ENCODE results near the gene BAZ1A.
A peak's percentile ranks its signal among the peaks of the same experiment; 100 is the strongest.

BAZ1A gene, protein sequence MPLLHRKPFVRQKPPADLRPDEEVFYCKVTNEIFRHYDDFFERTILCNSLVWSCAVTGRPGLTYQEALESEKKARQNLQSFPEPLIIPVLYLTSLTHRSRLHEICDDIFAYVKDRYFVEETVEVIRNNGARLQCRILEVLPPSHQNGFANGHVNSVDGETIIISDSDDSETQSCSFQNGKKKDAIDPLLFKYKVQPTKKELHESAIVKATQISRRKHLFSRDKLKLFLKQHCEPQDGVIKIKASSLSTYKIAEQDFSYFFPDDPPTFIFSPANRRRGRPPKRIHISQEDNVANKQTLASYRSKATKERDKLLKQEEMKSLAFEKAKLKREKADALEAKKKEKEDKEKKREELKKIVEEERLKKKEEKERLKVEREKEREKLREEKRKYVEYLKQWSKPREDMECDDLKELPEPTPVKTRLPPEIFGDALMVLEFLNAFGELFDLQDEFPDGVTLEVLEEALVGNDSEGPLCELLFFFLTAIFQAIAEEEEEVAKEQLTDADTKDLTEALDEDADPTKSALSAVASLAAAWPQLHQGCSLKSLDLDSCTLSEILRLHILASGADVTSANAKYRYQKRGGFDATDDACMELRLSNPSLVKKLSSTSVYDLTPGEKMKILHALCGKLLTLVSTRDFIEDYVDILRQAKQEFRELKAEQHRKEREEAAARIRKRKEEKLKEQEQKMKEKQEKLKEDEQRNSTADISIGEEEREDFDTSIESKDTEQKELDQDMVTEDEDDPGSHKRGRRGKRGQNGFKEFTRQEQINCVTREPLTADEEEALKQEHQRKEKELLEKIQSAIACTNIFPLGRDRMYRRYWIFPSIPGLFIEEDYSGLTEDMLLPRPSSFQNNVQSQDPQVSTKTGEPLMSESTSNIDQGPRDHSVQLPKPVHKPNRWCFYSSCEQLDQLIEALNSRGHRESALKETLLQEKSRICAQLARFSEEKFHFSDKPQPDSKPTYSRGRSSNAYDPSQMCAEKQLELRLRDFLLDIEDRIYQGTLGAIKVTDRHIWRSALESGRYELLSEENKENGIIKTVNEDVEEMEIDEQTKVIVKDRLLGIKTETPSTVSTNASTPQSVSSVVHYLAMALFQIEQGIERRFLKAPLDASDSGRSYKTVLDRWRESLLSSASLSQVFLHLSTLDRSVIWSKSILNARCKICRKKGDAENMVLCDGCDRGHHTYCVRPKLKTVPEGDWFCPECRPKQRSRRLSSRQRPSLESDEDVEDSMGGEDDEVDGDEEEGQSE (N-terminal part only)
- total RNA-seq: 165 reads per million, percentile 90 among the genes with 10 or more reads in this experiment

DNA sequence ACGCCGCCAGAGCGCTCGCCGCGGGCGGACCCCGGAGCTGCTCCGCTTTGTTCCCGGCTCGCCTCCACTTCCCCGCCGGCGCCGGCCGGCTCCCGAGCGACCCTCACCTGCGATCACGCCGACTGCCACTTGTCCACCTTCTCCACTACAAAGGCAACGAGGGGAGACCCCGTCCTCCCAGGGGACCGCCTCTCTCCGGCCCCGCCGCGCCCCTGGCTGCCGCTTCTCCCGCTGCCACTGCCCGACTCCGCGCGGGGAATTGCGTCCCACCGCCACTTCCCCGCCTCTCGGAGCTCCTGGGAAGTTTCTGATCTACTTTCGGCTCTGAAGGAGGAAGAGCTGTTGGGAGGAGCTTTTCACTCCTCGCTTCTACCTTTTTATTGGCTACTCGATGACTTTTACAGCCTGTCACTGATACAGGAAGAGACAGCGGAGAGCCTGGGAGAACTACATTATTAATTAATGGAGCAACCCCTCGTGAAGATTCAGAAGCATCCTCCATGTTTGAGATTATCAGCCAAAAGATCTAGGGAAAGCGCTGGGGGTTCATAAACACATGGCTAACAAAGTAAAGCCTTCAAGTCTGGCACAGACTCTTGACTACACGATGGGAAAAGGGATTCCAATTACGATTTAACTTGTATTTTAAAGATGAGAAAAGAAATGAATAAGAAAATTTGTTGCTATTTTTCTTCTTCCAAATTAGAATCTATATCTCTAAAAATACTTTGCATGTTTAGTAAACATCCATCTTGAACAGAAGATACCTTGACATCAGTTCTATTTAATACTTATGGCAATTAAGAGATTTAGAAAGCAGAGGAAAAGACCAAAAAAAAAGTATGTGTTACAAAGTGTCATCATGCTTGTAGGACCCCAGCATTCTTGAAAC lies at the start of gene BAZ1A:
Gene BAZ1A (minus strand): TSS at position 330 of the 892 bp plus-strand sequence. CDS start 756 bp downstream, outside the sequence.
- DNase-seq: peak; percentile 27

DNA sequence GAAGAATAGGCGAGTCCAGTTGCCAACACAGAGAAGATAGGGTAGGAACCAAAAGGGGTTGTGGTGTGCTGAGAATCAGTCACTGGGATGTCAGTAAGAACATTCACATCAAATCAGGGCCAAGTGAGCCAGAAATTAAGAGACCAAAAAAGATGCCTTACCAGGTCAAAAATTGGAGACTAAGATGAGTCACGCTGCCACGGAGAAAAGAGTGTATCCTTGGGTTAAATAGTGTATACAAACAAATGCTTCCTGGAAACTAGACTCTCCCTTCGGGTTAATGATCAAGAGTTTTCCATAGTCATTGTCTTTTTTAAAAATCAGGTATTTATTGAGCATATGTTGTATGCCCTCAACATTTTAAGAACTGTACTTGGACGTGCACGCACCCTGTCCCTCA lies 45.2 kb upstream of the BAZ1A start:
- no peak for DNase-seq

DNA sequence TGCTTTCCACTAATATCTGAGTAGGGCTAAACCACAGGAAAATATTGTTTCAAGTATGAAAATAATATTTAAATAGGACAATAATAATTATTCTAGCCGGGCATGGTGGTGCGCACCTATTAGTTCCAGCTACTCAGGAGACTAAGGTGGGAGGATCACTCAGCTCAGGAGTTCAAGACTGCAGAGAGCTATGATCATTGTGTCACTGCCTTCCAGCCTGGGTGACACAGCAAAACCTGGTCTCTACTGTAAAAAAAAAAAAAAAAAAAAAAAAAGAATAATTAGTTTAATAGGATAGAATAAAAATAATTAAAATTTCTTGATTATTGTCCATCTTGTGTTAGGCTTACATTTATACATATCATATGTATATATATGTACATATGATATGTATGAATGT lies 38.5 kb upstream of the BAZ1A start:
- no peak for DNase-seq

DNA sequence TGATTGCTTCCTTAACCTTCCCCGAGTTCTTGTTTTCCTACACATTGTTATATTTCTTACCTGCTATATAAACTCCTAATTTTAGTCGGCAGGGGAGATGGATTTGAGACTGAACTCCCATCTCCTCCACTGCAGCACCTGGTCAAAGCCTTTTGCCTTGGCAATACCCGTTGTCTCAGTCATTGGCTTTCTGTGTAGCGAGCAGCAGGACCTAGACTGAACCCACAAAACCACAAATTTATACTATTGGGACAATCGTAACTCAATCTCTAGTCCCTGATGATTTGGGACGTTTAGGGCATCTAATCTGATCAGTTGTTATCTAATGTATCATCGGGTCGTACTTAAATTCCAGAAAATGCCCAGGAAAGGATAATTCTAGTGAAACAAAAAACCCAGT lies 37.8 kb upstream of the BAZ1A start:
- DNase-seq: no peak

DNA sequence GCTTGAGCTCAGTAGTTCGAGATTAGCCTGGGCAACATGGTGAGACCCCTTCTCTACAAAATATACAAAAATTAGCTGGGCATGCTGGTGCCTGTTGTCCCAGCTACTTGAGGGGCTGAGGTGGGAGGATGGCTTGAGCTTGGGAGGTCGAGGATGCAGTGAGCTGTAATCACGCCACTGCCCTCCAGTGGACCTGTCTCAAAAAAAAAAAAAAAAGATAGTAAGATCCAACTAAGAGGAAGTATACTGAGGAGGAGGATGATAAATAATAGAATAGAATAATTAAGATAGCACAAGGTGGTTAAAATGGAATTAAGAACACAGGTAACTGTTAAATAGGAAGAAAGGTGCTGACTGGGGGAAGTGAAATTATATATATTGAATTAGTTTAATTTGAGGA lies 37.0 kb upstream of the BAZ1A start:
- no peak for DNase-seq

DNA sequence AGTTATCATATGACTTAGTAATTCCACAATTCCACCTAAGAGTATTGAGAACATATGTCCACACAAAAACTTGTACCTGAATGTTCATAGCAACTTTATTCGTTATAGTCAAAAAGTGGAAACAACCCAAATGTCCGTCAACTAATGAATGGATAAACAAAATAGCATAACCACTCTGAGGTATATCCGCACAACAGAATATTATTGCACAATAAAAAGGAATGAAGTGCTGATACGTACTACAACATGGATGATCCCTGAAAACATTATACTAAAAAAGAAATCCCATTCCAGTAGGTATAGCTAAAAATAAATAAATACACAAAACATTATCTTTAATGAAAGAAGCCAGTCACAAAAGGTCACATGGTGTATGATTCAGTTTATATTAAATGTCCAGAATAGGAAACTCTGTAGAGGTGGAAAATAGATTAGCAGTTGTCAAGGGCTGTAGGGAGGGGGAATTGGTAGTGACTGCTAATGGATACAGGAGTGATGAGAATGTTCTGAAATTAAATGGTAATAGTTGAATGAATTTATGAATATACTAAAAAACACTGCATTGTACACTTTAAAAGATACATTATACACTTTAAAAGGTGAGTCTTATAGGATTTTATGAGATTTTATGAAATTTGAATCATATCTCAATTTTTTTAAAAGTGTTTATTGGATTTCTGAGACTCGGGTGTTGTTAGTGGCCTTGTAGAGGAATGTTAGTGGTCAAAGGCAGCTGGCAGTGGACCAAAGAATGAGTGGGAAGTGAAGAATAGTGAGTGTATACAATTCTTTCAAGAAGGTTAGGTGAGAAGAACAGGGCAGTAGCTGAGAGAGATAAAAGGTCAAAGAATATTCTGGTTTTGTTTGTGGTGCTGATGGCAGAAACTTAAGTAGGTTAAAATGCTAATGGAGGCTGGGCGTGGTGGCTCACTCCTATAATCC lies 36.3 kb upstream of the BAZ1A start:
- no peak for DNase-seq

DNA sequence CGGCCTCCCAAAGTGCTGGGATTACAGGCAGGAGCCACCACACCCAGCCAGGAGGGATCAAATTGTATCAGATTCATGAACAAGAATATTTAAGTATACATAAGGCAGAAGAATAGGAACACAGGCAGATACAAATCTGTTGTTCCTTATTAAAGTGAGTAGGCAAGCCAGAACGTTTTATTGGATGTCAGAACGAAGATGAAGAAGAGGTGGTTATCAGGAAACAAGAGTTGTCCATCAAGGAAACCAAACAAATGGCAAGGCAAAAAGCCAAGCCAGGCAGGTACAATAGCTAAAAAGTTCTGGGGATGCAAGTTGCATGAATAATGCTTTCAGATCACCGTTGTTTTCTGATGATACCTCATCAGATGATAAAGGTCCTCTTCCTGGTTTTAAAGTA lies 31.1 kb upstream of the BAZ1A start:
- DNase-seq: no peak

DNA sequence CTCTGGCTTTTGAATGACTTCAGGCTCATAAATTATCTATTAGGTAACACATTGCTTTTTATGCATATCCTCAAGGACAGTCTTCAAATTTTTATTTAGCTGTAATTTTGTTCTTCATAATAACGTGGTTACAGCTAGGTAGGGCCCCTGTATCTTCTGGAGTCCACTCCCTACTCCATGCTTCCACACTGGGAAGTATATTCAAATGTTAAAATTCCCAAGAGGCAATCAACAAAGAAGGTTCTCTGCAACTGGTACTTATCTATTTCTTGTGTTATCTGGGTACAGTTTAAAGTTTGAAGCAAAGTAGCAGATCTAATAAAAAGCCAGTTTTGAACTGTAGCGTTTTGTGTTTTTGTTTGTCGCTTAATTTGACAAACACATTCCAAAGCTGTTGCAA lies 20.1 kb upstream of the BAZ1A start:
- DNase-seq: no peak

DNA sequence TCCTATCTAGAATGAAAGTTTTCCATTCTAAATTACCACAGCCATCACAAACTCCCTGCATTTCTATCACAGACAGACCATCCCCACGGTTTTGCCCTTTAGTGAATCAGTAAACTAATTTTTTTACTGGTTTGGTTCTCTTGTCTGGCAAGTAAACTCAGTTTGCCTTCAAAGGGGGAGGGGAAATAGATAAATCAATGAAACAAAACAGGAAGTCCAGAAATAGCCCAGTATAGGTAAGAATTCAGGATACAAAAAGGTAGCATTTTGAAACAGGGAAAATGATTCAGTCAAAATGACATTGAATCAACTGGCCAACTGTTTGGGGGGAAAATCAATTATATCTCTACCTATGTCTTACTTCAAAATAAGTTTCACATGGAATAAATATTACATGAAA lies 15.8 kb upstream of the BAZ1A start:
- DNase-seq: no peak

DNA sequence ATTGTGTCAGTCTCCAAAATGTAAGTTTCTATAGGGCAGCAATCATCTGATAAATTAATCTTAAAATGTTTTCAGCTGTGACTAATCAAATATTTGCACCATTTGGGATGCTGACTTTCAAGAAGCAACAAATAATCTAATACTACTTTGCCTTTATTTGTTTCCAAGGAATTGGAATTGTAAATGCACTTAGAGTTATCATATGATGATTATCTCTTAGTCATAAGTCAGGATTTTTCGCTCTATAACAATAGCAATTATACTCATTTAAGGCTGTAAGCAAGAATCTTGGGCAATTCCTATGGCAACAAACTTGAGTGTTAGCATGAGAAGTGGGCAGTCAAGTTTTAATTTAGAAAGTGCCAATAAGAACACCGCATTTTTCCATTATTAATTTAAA lies 13.0 kb upstream of the BAZ1A start:
- DNase-seq: no peak

DNA sequence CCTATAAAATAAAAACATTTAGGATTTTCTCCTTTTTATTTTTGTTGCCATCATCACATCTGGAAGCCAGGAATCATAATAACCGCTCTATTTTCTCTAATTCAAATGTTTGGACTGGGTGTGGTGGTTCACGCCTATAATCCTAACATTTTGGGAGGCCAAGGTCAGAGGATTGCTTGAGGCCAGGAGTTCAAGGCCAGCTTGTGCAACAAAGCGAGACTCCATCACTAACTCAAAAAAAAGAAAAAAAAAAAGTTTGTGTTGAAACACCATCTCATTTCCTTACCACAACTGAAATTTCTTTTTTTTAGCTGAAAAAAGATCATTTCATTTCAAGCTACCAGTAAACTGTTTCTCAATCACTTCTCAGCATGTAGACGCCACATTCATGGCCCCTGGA lies 8.8 kb upstream of the BAZ1A start:
- DNase-seq: no peak

DNA sequence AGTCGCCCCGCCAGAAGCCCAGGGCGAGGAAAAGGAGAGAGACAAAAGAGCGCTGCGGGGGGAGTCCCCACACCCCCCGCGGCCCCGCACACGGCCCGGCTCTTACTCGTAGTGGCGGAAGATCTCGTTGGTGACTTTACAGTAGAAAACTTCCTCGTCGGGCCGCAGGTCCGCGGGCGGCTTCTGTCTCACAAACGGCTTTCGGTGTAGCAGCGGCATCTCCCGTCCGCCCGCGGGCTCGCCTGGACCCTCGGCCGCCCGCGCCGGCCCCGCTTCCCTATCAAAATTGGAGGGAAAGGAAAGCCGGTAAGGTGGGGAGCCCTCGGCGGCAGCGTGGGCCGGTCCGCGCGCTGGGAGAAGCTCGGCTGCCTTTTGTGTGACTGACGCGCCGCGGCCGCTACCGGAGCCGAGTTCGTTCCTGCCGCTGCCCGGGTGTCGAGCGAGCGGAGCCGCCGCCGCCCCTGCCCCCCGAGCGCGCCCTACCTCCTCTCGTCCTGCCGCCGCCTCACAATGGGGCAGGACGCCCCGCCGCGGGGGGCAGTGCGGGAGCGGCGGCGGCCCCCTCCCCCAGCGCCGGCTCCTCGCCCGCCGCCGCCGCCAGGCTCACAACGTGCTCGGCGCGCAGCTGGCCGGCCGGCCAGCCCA lies 652 bp downstream of the BAZ1A start:
- peak; percentile 50 for DNase-seq

DNA sequence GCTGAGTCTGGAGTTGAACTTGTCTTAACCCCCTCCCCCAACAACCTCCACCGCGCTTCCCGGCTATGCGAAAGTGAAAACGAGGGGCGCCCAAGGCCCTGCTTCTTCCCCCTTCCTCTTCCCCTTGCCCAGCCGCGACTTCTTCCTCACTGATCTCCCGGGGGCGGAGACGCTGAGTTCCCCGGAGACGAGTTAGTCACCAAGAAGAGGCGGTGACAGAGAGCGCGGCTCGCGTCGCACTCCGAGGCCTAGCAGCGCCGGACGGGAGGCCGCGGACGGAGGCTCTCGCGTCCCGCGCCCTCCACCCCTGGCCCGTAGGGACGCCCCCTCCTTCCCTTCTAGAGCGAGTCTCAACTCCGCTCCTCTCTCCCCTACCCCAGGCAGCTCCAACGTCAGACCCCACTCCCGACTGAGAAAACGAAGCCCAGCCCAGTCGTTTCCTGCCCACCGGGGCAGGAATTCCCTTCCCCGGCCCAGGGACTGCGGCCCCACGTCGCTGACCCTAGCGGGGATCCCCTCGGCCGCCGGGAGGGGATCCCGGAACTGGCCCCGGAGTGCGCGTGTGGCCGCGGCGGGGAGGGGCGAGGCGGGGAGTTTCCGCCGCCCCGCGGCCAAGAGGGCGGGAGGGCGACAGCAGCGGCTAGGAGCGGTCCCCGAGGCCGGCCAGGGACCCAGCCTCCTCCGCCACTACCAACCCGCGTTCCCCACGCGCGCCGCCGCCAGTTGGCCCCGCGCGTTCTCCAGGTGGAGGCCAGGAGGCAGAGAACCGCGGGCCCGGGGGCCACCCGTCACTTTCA lies 1.4 kb downstream of the BAZ1A start:
- DNase-seq: peak; percentile 77

DNA sequence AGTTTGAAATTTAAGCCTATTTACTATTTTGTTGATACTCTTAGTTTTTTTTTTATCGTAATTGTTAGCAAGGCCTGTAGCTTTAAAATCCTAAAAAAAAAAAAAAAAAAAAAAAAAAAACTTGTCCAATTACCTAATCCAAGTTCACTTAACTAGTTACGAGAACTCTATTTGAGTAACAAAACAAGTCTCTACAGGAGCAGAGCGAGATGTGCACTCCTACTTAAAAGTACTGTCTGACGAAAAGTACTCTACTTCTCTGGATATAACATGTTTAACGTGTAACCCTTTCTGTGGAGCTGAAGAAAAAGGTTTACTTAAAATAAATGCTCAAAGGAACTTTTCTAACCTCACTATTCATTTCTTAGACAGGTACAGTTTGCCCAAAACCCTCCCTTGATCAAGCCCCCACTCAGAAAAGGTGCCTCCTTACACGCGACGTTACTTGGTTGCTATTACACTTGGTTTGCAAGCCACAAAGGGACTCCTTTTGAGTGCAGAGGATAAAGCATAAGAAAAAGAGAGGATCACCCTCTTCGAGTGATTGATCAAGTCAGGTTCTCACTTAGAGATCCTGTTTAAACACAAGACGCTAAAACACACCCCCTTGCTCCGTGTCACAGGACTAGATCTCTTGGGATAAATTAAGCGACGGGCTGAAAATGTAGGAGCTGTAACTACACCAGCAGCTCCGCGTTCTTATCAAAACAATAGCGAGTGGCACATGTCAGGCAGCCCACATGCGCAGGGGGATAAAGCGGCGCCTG lies 2.2 kb downstream of the BAZ1A start:
- no peak for DNase-seq

DNA sequence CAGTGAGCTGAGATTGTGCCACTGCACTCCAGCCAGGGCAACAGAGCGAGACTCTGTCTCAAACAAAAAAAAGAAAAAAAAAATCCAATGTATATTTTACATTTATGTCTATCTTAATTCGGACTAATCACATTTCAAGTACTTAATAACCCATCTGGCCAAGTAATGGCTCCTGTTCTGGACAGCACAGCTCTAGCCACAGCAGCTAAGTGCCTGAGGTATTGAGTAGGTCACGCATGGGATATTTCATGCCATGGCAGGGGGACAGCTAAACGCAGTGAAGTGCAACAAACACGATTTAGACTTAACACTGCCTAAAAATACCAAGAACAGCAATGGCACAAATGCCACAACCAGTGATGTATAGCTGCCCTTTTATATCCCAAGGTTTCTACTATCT lies 8.0 kb downstream of the BAZ1A start:
- no peak for DNase-seq

DNA sequence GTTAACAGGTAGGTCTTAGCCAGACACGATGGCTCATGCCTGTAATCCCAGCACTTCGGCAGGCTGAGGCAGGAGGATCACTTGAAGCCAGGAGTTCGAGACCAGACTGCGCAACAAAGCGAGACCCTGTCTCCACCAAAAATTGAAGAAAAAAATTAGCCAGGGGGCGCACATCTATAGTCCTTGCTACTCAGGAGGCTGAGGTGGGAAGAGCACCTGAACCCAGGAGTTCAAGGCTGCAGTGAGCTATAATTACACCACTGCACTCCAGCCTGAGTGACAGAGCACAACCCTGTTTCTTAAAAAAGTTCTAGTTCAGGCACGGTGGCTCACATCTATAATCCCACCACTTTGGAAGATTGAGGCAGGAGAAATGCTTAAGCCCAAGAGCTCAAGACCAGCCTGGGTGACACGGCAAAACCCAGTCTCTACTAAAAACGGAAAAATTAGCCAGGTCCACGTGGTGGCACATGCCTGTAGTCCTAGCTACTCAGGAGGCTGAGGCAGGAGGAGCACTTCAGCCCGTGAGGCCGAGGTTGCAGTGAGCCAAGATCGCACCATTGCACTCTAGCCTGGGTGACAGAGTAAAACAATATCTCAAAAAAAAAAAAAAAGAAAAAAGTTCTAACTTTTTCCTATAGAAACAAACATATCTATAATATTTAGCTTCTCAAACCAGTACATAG lies 9.1 kb downstream of the BAZ1A start:
- DNase-seq: no peak

DNA sequence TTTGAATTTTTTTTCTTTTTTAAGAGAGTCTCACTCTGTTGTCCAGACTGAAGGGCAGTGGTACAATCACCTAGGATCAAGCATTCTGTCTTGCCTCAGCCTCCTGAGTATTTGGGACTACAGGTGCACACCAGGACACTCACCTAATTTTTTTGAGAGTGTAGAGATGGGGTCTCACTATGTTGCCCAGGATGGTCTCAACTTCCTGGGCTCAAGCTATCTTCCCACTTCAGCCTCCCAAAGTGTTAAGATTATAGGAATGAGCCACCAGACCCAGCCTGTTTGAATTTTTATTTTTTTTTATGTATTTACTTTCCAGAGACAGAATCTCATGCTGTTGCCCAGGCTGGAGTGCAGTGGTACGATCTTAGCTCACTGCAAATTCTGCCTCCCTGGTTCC lies 11.3 kb downstream of the BAZ1A start:
- no peak for DNase-seq

DNA sequence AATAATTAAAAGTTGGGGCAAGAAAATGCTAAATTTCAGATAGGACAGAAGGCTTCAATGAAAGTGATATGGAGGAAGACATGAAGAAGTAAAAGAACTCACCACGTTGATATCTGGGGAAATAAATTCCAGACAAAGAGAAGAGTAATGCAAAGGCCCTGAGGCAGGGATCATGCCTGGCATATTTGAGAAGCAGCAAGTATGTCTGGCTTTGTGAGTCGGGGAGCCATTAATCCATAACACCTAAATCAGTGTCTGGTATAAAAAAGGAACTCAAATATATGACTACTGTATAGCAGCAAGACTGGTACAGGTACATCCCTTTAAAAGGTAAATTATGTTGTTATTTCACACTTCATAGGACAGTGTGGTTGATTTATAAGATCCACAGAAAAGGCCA lies 16.4 kb downstream of the BAZ1A start:
- no peak for DNase-seq

All from effector CD4-positive, alpha-beta T cell (primary cell).